Parathyroid adenoma (tissue), 2 donors: ENCODE results near the gene PALM2AKAP2.

Experiments
- H2AFZ ChIP-seq: fragments of 300-600 bp; sonication (generic); one replicate; pipeline ENCODE4 v1.7.0; 2017; ENCODE audit warnings: antibody characterized with exemption, mild to moderate bottlenecking
- H3K27ac ChIP-seq: fragments of 300-600 bp; sonication (generic); one replicate; pipeline ENCODE4 v1.7.0; 2017
- H3K27me3 ChIP-seq: fragments of 300-600 bp; sonication (generic); one replicate; pipeline ENCODE4 v1.7.0; 2017; ENCODE audit warnings: low read length; ENCODE audit not compliant: control insufficient read depth, insufficient read depth
- H3K36me3 ChIP-seq: fragments of 300-600 bp; sonication (generic); one replicate; pipeline ENCODE4 v1.7.0; 2017; ENCODE audit warnings: low read length; ENCODE audit not compliant: control insufficient read depth, insufficient read depth
- H3K4me1 ChIP-seq: fragments of 300-600 bp; sonication (generic); one replicate; pipeline ENCODE4 v1.7.0; 2017; ENCODE audit warnings: control low read depth
- H3K4me2 ChIP-seq: fragments of 300-600 bp; sonication (generic); one replicate; pipeline ENCODE4 v1.7.0; 2017; ENCODE audit warnings: low read length
- H3K4me3 ChIP-seq: fragments of 300-600 bp; sonication (generic); one replicate; pipeline ENCODE4 v1.7.0; 2017; ENCODE audit warnings: low read depth, low read length
- H3K79me2 ChIP-seq: fragments of 300-600 bp; sonication (generic); one replicate; pipeline ENCODE4 v1.7.0; 2017; ENCODE audit warnings: control low read depth
- H3K9ac ChIP-seq: fragments of 300-600 bp; sonication (generic); one replicate; pipeline ENCODE4 v1.7.0; 2017; ENCODE audit warnings: mild to moderate bottlenecking
- H3K9me3 ChIP-seq: fragments of 300-600 bp; sonication (generic); one replicate; pipeline ENCODE4 v1.7.0; 2017; ENCODE audit warnings: low read length; ENCODE audit not compliant: control insufficient read depth
- TF ChIP-seq, protein P1 (sequence below): fragments of 300-600 bp; sonication (generic); IDR thresholded peaks from one replicate; pipeline ENCODE4 v1.7.0; 2017; ENCODE audit warnings: antibody characterized with exemption, mild to moderate bottlenecking
- donor health status: primary hyperparathyroidism.

The PALM2AKAP2 gene

GRCh38 chr9:109775516-109775915 is 4.5 kb upstream of the PALM2AKAP2 start:
- Histone ChIP-seq H3K9ac (no peak overlapping the region), H3K27ac (no peak overlapping the region), H3K4me3 (no peak overlapping the region), H3K4me1 (no peaks in the 10 kb centered on the region), H3K4me2 (no peak overlapping the region), H2AFZ (no peak overlapping the region), H3K9me3 (no peaks in the 10 kb centered on the region), H3K27me3 (no peaks in the 10 kb centered on the region), H3K79me2 (no peaks in the 10 kb centered on the region), H3K36me3 (no peaks in the 10 kb centered on the region)
- TF ChIP-seq, protein P1, sequence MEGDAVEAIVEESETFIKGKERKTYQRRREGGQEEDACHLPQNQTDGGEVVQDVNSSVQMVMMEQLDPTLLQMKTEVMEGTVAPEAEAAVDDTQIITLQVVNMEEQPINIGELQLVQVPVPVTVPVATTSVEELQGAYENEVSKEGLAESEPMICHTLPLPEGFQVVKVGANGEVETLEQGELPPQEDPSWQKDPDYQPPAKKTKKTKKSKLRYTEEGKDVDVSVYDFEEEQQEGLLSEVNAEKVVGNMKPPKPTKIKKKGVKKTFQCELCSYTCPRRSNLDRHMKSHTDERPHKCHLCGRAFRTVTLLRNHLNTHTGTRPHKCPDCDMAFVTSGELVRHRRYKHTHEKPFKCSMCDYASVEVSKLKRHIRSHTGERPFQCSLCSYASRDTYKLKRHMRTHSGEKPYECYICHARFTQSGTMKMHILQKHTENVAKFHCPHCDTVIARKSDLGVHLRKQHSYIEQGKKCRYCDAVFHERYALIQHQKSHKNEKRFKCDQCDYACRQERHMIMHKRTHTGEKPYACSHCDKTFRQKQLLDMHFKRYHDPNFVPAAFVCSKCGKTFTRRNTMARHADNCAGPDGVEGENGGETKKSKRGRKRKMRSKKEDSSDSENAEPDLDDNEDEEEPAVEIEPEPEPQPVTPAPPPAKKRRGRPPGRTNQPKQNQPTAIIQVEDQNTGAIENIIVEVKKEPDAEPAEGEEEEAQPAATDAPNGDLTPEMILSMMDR, result no peak

GRCh38 chr9:109776391-109776790 is 3.6 kb upstream of the PALM2AKAP2 start:
- Histone ChIP-seq H2AFZ (no peak overlapping the region), H3K27ac (no peak overlapping the region), H3K4me2 (no peak overlapping the region), H3K36me3 (no peaks in the 10 kb centered on the region), H3K4me1 (no peaks in the 10 kb centered on the region), H3K79me2 (no peaks in the 10 kb centered on the region), H3K4me3 (no peak overlapping the region), H3K9me3 (no peaks in the 10 kb centered on the region), H3K9ac (no peak overlapping the region), H3K27me3 (no peaks in the 10 kb centered on the region)
- TF ChIP-seq, protein P1, result no peak

- H3K9me3 ChIP-seq, result no peaks in the 10 kb centered on the region
- no peaks in the 10 kb centered on the region for H3K79me2 ChIP-seq
- no peak overlapping the region for H2AFZ ChIP-seq
- no peaks in the 10 kb centered on the region for H3K27me3 ChIP-seq
- TF ChIP-seq, protein P1, result no peak
- H3K27ac ChIP-seq, result peak overlapping the region; percentile 7
- H3K9ac ChIP-seq, result no peak overlapping the region
- no peaks in the 10 kb centered on the region for H3K4me1 ChIP-seq
- H3K4me3 ChIP-seq, result no peak overlapping the region
- H3K4me2 ChIP-seq, result peak overlapping the region; percentile 50
- no peaks in the 10 kb centered on the region for H3K36me3 ChIP-seq
Observed at GRCh38 chr9:109780453-109781033, 545 bp downstream of the PALM2AKAP2 start.

GRCh38 chr9:109781086-109781485 is 1.1 kb downstream of the PALM2AKAP2 start:
- Histone ChIP-seq H3K4me3 (no peak overlapping the region), H3K36me3 (no peaks in the 10 kb centered on the region), H3K79me2 (no peaks in the 10 kb centered on the region), H3K27me3 (no peaks in the 10 kb centered on the region), H3K9me3 (no peaks in the 10 kb centered on the region), H3K4me1 (no peaks in the 10 kb centered on the region), H3K27ac (no peak overlapping the region), H3K4me2 (no peak overlapping the region), H3K9ac (no peak overlapping the region), H2AFZ (no peak overlapping the region)
- TF ChIP-seq, protein P1, result no peak

DNA sequence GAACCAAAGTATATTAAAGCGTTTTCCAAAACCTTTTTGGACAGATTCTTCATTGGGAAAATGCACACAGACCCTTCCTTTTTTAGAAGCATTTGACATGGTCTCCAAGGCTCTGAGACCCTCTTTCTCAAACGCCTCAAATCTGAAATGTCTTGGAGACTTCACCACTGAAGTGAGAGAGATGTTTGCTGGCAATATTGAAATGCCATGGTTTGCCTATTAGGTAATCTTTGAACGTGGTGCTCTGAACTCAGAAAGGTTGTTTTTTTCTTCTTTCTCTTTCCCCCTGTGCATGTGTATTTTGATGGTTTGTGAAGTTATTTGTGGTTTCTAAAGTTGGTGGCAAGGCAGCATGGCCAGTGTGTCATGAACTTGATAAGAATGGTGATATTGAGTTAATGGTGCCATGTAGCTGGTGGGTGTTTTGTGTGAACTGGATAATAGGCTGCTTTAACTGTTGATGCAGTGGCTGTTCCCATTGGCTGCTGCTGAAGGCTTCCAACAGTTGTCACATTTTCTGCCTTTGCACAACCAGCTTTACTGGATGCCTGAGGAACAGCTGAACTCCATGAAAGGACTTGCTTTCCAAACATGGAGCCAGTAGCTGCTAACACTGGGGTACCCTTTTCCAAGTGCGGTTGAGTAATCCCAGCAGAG is 1.7 kb downstream of the PALM2AKAP2 start:
- no peak overlapping the region for H3K27ac ChIP-seq
- H3K4me3 ChIP-seq, result no peak overlapping the region

More for the DNA sequence above, 1.7 kb downstream of the PALM2AKAP2 start:
- H3K4me2 ChIP-seq, result no peak overlapping the region
- TF ChIP-seq, protein P1, result no peak
- H3K79me2 ChIP-seq, result no peaks in the 10 kb centered on the region
- H3K4me1 ChIP-seq, result no peaks in the 10 kb centered on the region
- H3K36me3 ChIP-seq, result no peaks in the 10 kb centered on the region
- no peaks in the 10 kb centered on the region for H3K27me3 ChIP-seq
- H3K9me3 ChIP-seq, result no peaks in the 10 kb centered on the region
- H2AFZ ChIP-seq, result no peak overlapping the region
- no peak overlapping the region for H3K9ac ChIP-seq
